ENCODE measurements around the gene ATXN7L2.
A peak's percentile ranks its signal among the peaks of the same experiment; 100 is the strongest.

DNA sequence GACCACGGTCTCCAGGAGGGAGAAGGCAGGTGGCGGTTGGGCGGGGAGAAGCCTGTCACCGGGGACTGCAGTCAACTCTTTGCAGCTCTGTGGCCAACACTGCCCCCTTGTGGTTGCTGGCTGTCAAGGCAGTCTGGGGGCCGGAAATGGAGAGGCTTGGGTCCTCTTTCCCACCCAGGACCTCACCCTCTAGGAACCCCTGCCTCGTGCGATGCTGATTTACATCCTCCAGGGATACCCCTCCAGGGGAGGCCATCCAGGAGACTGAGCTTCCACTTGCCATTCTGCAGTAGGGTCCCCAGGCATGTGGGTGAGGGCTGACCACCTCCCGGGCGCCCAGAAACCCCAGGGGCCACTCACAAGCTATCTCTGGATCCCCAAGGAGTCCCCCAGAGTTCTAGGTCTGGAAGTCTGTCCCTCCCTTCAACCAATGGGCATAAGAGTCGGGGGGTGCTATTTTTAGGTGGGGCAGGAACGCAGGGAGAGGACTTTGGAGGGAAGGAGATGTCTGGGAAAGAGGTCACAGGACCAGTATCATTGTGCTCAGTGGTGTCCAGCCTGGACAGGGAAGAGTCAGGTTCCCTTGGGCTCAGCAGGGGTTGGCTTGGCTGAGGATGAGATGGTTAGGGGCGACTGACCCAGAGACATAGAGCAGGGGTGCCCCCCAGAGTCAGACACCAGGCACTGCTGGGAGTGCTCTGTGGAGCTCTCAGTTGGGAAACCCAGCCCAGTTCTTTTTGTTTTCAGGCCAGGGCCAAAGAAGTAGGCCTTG, 48.8 kb downstream of the ATXN7L2 start:
- TF ChIP-seq POLR2A (IDR thresholded peaks at IDR 0.05), result no peak
- TF ChIP-seq, protein P1, sequence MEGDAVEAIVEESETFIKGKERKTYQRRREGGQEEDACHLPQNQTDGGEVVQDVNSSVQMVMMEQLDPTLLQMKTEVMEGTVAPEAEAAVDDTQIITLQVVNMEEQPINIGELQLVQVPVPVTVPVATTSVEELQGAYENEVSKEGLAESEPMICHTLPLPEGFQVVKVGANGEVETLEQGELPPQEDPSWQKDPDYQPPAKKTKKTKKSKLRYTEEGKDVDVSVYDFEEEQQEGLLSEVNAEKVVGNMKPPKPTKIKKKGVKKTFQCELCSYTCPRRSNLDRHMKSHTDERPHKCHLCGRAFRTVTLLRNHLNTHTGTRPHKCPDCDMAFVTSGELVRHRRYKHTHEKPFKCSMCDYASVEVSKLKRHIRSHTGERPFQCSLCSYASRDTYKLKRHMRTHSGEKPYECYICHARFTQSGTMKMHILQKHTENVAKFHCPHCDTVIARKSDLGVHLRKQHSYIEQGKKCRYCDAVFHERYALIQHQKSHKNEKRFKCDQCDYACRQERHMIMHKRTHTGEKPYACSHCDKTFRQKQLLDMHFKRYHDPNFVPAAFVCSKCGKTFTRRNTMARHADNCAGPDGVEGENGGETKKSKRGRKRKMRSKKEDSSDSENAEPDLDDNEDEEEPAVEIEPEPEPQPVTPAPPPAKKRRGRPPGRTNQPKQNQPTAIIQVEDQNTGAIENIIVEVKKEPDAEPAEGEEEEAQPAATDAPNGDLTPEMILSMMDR (IDR thresholded peaks at IDR 0.05), result peak; percentile 96 to 97 (median 96)
- no peak for TF ChIP-seq EP300 (IDR thresholded peaks at IDR 0.05)
